ENCODE results near the gene UMODL1. TPM values are rescaled to one million over a fixed set of nuclear protein-coding genes. Genes with fewer than 3 reads are reported as not detected.

Gene UMODL1
- total RNA-seq, 1 experiment from 2014 or later = not detected

- H3K18ac ChIP-seq (ENCODE audit: insufficient read length, low read depth, low read length) = no peak overlapping the region
- no peaks in the 10 kb centered on the region; the same call in 1 of the 2 replicates for H3K4me1 ChIP-seq (ENCODE audit: insufficient read depth, low read length)
- no peak overlapping the region for H2BK120ac ChIP-seq (ENCODE audit: low read depth, low read length, poor library complexity, severe bottlenecking)
- H4K91ac ChIP-seq (ENCODE audit: insufficient read length, low read depth, low read length) = no peak overlapping the region
- no peaks in the 10 kb centered on the region for H3K23me2 ChIP-seq (ENCODE audit: insufficient read length, low read depth, low read length, poor library complexity, severe bottlenecking)
- H3K4ac ChIP-seq (ENCODE audit: low read depth, low read length) = no peak overlapping the region
- H2AK5ac ChIP-seq (ENCODE audit: insufficient read length, low read length) = no peak overlapping the region
- H2BK20ac ChIP-seq (ENCODE audit: low read depth, low read length, poor library complexity, severe bottlenecking) = no peak overlapping the region
- DNase-seq = no peak
- H2AFZ ChIP-seq (ENCODE audit: low read length) = no peak overlapping the region
- no peak overlapping the region for H2BK5ac ChIP-seq (ENCODE audit: insufficient read length, low read length)
- H3K9me3 Mint-ChIP-seq = no peaks in the 10 kb centered on the region; a peak in 1 of 5 replicates
- H3T11ph ChIP-seq (ENCODE audit: low read length) = no peak overlapping the region
- H3K79me2 ChIP-seq (ENCODE audit: insufficient read depth, low read length) = no peaks in the 10 kb centered on the region
- H3K4me1 Mint-ChIP-seq = peaks cover 0 to 4% of the 10 kb centered on the region in 2 experiments; a peak in 2 of 4 replicates
- H3K27me3 ChIP-seq (ENCODE audit: insufficient read depth, low read length) = no peaks in the 10 kb centered on the region
- no peak overlapping the region for H3K23ac ChIP-seq (ENCODE audit: insufficient read length, low read depth, low read length)
- no peak overlapping the region for H3K27ac Mint-ChIP-seq
- H3K9me3 ChIP-seq (ENCODE audit: control insufficient read depth, low read depth, low read length) = no peaks in the 10 kb centered on the region
- WGBS (ENCODE audit: extremely low coverage, insufficient read length, low lambda C conversion rate) = no CpG with 5 or more reads among the region's 14 CpGs
- no peak overlapping the region for H3K9ac ChIP-seq (ENCODE audit: extremely low read depth, insufficient read length, low read length)
- no peaks in the 10 kb centered on the region for H3K79me1 ChIP-seq (ENCODE audit: insufficient read depth, low read depth, low read length, poor library complexity, severe bottlenecking)
- no peak overlapping the region for H4K8ac ChIP-seq (replicated peaks; ENCODE audit: insufficient read length, low read depth, low read length)
- no peak for TF ChIP-seq CTCF (conservative IDR thresholded peaks at IDR 0.05)
- no peaks in the 10 kb centered on the region; a peak in 1 of 7 replicates for H3K36me3 Mint-ChIP-seq (ENCODE audit: insufficient read depth in 1 of 3, low read depth in 3 of 3)
- no peak overlapping the region for H4K5ac ChIP-seq (ENCODE audit: insufficient read length, low read depth, low read length)
- no peak overlapping the region for H3K27ac ChIP-seq (ENCODE audit: insufficient read length, low read depth, low read length)
- H3K27me3 Mint-ChIP-seq (ENCODE audit: low read depth) = peaks cover 6% of the 10 kb centered on the region
- H3K4me3 Mint-ChIP-seq = no peak overlapping the region; a peak in 1 of 5 replicates
- no peaks in the 10 kb centered on the region for H4K20me1 ChIP-seq (ENCODE audit: control insufficient read depth, insufficient read depth, insufficient read length)
- no peak overlapping the region for H2BK15ac ChIP-seq (ENCODE audit: low read depth, low read length)
- no peak overlapping the region for H2BK12ac ChIP-seq (ENCODE audit: insufficient read length, low read depth, low read length)
- H3K56ac ChIP-seq (ENCODE audit: insufficient read length, low read depth, low read length) = no peak overlapping the region
- H3K4me2 ChIP-seq (ENCODE audit: insufficient read depth, insufficient read length, low read length) = no peak overlapping the region
- no peak overlapping the region for H3K14ac ChIP-seq (ENCODE audit: insufficient read depth, low read length)
These were observed 38.4 kb downstream of the UMODL1 start for GRCh38 chr21:42109473-42109872.
